CD4-positive, alpha-beta T cell treated with Interleukin-15 for 4 hours (primary cell): ENCODE results near the gene NEDD4L.
"Not testable (repeated sequence)": the region's sequence is repeated elsewhere in the genome, so short reads cannot be mapped to it uniquely, and the experiment has no call there.

Source experiments
- DNase-seq: peaks from one replicate; pipeline ENCODE4 v3.0.0-alpha.2; 2020; ENCODE audit warnings: low spot score

Gene NEDD4L

DNA sequence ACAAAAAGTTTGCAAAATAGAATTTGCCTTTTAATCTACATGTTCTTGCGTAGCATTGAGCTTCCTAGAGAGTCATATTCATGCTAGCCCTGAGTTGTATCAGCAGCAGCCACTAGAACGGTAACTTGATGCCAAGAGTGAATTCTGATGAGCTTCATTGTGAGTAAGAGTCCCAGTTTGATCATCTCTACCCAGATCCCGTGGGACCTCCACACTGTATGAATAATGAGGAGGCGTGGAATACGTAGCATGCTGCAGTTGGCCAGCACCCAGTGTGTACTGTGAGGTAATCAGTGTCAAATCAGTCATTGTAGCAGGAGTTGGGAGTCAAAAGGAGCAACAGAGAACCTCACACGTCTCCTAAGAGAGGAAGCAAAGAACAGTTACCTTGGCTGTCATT lies 197.9 kb downstream of the NEDD4L start:
- DNase-seq, result no peak

DNA sequence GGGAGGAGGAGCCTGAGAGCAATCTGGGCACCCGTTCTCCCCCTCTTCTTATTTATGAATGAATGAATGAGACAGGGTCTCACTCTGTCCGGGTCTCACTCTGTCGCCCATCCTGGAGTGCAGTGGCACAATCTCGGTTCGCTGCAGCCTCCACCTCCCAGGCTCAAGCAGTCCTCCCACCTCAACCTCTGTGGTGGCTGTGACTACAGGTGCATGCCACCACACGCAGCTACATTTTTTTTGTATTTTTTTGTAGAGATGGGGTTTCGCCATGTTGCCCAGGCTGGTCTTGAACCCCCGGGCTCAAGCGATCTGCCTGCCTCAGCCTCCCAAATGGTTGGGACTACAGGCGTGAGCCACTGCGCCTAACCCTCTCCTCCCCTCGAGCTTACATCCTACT lies 198.4 kb downstream of the NEDD4L start:
- no peak for DNase-seq

DNA sequence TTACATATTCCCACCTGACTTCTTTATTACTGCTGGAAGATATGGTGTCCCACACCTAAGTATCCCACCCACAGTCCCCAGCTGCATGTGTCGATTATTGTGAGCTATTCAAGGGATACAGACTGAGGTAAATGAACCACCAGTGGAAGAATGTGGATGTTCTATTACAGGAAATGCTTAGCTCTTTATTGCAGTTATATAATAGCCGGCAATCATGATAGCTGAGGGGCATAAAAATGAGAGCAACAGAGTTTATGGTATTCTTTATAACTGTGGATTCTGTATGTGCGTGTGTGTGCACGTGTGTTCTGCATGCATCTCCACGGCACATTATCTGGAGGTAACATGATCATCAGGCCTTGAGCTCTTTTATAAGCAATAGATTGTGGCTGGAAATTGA lies 198.9 kb downstream of the NEDD4L start:
- no peak for DNase-seq

DNA sequence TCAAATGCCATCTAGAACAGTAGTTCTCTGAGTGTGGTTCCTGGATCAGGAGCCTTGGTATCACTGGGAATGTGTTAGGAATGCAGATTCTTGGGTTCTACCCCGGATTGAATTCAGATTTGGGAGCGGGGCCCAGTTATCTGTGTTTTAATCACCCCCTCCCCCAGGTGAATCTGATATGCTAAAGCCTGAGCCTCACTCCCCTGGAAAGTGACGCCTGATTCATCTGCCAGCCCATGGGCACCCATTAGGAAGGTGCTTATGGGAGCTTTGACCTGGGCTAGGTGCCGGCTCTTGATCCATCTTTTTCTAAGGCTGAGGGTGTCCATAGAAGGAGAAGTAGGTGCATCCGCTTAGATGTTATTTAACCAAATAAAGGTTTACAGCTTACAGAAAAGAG lies 199.4 kb downstream of the NEDD4L start:
- no peak for DNase-seq

DNA sequence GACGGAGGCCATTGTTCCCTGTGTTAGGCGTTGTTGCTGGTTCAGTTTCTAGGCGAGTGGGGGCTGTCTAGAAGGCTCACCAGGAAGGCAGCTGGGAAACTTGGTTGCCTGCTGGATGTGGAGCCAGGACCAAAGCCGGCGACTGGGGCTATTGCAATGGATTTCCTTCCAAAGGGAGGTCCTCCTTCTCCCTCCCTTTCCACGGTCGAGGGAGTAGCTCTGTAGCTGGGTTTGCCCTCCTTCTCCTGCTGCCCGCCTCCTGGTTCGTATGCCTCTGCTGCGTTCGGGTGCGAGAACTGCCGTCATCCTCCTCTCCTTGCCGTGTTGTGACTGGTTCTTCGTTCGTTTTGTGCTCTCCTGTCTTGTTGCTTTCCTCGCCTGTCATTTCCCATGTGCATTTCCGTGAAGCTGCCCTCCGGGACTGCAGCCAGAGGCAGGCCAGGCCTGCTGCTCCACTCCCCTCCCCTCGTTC lies 203.4 kb downstream of the NEDD4L start:
- no peak for DNase-seq

DNA sequence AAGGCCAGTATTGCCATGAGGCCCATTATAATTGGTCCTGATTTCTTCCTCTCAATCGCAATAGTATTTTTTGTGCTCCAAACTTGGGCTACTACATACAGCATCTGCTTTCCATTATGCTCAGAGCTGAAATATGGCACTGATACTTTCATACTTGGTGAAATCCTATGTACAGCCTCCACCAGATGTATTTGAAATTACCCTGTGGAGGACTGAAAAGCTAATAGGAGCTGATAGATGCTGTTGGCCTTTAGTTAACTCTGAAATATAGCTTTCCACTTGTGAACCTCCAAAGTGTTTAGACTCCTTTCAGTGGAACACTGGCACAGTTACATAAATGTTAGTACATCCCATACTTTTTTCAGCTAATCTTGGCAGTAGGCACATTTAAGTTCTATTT lies 205.7 kb downstream of the NEDD4L start:
- no peak for DNase-seq

DNA sequence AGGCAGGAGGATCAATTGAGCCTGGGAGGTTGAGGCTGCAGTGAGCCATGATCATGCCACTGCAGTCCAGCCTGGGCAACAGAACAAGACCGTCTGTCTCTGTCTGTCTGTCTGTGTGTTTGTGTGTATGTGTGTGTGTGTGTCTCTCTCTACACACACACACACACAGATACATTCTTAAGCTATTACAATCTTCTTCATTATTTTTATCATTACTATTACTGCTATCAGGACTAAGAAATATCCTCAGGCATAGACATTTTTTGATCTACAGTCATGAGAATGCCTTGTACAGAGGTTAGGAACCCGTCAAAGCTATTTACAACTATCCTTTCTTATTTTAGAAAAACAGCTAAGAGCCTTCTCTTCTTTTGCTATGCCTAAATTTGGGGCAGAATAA lies 207.4 kb downstream of the NEDD4L start:
- no peak for DNase-seq

DNA sequence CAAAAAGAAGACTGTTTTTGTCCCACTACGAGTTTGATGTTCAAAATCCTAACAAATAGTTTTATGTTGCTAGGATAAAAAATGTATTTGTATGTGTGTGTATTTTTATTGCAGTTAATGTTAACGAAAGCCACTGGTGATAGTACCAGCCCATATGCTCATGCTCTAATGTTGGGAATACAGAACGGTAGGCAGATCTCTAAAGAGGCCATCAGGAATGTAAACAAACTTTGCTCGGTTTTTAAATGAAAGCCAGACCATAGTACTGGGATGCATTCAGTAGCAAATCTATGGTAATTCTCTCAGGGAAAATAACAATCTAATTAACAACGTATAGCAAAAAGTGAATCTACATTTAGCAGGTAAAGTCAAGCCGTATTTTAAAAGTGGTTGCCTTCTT lies 208.1 kb downstream of the NEDD4L start:
- DNase-seq, result no peak

DNA sequence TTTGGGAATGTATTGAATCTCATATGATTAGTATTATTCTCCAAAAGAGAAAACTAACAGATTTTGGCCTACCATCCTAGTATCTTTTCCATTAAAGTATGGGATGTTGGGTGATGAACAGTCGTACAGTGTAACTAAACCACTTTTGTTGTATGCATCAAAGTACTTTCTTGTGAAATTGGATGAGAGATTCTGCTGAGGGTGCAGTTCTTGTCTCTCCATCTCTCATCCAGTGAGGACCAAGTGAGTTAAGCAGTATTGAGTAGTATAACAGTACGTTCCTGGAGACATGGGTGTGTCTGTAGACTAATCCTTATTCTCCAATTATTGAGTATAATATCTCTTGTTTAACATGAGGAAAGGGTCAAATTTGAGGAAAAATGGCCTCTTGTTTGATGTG lies 209.3 kb downstream of the NEDD4L start:
- no peak for DNase-seq

DNA sequence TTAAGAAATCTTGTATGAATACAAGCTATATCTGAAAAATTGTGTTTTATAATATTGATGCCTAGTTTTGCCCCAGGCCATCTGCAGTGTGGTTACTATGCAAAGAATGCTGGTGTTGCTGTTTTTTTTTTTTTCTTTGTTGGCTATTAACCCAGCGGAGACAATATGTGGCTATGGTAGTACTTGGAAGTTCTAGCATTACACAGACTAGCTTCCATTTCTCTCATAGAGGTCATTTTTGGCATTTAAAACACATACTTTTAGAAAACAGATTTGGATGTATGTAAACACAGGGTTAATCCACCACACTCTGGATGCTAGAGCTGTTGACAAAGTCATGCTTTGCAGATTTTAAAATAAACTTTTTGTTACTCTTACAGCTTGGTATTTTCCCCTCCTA lies 209.8 kb downstream of the NEDD4L start:
- no peak for DNase-seq

DNA sequence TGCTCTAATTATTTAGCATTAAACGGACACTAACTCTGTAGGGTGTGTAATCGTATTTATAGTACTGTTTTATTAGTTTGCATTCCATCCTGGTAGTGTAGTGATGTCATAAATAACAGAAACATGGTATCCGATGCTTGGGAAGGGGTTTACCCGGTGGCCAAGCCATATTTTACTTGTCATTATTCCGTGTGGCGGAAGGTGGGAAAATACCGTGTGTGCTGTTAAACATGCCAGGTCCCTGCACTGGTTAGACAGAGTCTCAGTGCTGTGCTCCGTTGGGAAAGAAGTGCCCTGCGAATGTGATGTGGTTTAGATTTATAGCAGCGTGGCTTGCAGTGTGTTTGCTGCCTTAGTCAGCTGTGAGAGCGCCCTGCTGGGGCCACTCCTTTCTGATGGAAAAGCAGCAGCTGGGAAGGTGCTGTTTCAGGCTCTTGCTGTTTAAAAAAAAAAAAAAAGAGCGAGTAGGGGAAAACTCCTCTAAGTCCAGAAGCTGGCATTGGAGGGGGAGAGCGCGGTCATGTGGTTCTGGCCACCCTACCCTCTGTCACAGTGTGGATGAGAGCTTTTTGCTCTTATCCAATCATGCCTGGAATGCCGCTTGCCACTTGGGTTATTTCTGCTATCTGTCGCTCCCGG lies 211.0 kb downstream of the NEDD4L start:
- DNase-seq, result no peak

DNA sequence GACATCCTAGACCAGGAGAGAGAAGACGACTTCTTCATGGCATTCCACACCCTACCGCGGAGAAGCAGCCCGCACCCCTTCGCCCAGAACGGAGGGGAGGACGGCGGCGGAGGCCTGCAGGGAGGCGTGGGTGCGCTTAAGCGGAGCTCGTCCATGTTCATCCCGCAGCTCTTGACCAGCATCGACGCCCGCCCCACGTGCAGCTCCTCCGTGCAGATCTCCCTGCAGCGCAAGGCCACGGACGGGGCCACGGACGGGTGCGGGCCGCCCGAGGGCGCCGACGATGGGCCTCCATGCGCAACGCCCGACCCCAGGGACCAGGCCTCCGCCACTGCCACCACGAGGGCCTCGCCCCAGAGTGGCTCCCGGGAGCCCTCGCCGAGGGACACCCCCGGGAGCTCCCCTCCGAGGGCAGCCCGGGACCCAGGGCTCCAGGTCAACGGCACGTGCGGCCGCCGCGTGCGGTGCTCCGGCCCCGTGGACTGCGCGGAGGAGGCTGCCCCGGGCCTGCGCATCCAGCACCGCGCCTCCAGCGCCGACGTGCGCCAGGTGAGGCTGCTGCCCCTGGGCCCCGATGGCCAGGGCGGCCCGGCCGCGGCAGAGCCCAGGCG lies 211.8 kb downstream of the NEDD4L start:
- no peak for DNase-seq

DNA sequence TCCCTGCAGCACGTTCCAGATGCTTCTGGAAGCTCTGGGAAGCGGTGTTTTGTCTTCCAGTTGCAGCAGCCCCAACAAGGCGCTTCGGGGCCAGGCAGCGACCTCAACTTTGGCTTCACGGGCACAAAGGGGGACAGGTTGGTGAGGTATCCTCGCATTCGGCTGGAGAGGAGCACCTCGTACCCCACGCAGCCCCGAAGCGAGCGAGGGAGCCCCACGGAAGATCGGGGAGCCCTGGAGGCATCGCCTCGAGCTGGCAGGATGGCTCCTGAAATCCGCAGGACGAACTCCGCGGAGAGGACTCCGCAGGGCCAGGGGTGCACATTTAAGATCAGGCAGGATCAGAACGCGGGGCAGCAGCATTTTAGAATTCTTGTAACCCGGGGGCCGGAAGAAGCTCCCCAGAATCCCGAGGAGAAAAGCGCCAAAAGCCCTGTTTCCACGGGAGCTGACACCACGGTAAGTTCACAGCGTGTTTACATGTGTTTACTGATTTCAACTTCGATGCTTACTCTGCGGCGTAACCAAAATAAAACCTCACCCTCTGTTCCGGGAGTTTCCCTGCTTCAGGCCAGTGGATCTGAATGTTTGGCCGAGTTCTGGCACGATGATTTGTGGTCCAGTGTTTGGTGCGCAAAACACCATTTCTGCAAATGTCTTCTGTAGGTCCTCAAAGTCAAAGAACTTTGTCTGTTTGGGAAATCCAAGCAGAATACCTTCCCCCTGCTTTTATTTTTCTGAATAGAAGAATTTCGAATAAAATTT lies 212.5 kb downstream of the NEDD4L start:
- DNase-seq, result no peak

DNA sequence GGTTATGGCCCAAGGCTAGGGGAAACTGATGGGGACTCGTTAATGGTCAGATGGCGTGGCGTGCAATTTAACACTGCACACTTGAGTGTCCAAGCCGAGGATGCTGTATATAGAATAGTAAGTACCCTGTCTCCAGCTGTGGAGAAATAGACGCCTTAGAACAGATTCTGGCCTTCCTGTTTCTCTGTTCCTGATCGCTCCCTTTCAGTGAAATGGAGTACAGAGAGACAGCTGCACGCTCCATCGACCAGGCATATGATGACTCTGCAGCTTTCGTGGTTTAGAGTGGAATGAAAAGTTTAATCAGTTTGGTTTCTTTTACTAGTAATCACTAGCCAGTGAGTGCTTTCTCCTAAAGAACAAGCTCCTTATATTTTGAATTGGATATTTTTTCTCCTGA lies 213.4 kb downstream of the NEDD4L start:
- no peak for DNase-seq

DNA sequence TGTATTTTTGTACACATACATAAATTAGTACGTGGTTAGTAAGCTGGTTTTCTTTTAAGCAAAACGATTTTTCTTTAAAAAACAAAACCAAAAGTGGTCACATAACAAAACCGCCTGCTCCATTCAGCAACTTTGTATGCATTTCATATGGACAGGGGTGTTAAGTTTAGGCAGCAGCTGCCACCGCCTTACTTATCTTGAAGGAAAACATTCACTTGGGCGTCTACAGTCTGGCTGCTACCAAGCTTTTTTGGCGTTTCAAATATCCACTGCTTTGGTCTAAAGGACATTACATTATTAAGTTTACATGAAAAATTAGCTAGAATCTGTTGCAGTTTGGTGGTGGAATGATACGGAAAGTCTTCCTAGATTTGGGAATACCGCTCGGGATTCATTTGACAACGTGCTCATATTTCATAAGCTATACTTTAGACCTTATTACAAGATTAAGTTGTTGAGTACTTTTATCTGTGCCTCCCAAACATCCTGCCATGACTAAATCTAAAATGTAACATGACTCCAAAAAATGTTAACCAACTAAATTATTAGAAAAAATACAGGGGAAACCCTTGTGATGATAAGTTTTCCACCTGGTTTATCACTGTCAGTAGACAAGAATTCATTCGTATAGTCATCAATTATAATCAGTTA lies 214.8 kb downstream of the NEDD4L start:
- no peak for DNase-seq

DNA sequence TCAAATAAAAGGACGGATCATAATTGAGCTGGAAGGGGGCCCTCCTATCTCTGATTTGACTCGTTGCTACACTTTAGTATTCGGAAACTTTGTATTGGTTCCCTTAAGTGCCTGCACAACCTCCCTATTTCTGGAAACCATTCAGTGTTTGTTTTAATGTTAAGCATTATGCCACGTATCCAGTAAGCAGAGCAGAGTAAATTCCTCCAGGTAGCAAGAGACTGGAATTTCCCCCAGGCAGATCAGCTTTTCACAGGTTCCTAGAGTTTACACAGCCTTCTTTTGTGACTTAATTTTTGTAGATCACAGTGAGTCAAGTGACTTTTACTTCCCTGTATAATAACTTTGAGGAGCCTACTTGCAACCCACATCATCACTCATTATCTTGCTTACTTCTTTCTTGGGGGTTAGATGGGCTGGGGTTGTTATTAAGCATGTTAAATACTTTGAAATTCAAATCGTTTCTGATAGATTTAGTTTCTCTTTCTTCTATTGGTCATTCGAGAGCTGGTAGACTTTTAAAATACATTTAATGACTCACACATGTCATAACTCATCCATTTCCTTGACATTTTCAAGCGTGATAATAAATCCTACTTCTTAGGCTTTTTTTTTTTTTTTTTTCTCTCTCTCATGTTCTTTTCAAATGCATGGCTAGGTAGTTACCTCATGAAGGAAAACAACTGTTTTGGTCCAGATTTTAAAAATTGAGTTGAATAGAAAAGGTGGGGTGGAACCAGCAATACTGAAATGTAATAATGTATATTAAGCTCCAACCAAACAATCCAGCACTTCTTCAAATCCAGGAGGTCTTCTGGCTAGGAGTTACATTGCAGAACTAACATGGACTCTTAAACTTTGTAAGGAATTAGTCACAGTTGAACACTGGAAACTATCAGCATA lies 219.3 kb downstream of the NEDD4L start:
- peak; percentile 12 for DNase-seq

DNA sequence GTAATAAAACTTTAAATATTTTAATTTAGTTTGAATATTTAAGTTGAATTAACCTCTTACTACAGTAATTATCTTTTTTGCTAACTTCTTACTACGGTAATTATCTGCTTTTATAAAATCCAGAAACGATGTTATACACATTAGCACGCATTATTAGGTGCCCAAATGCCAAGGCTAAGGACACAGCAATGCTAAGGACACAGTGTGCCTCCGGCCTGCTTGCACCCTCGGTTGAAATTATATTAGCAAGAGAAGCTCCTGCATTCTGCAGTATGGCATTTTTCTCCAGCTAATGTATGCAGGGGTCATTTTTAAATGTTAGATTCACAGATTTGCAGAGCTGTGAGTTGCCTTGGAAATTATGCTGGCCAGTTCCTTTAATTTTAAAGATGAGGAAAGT lies 220.0 kb downstream of the NEDD4L start:
- DNase-seq, result no peak

DNA sequence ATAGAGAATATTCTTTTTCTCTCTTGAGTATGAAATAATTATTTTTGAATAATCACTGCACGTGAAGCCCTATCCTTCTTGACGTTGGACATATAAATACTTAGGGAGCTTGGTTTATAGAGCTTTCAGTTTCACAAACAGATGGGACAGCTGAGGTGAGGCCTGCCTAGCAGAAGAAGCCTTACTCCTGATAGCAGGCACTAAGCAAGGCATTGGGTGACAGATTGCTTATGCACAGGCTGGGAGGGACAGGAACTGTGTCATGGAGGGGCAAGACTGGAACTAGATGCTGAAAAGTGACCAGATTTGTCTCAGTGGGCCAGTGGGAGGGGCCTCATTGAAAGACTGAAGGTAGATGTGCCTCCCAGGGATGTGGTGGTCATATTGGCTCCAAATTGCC lies 220.8 kb downstream of the NEDD4L start:
- DNase-seq, result no peak

DNA sequence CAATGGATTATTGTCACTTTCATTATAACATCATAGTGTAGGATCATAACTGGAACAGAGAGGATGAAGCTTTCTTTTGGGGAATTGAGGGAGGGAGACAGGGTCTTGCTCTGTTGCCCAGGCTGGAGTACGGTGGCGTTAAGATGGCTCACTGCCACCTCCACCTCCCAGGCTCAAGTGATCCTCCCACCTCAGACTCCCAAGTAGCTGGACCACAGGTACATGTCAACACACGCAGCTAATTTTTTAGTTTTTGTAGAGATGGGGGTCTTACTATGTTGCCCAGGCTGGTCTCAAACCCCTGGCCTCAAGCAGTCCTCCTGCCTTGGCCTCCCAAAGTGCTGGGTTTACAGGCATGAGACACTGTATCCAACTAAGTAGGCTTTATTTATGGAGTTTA lies 221.5 kb downstream of the NEDD4L start:
- not testable (repeated sequence) for DNase-seq

DNA sequence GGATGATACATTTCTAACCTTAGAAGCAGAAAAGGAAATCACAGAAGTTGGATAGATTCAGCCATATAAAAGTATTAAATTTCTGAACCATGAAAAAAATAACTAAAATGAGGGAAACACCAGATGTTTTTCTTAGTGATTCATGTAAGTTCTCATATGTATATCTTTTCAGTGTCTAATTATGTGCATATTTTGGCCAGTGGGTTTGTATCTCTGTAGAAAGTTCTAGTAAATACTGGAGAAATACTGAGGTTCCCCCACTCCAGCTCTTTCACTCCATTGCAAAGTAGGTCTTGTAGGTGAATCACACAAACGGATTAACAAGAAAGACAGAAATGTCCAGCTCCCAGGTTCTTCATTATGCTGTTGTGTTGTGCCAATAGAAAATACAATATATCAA lies 222.3 kb downstream of the NEDD4L start:
- DNase-seq, result no peak

DNA sequence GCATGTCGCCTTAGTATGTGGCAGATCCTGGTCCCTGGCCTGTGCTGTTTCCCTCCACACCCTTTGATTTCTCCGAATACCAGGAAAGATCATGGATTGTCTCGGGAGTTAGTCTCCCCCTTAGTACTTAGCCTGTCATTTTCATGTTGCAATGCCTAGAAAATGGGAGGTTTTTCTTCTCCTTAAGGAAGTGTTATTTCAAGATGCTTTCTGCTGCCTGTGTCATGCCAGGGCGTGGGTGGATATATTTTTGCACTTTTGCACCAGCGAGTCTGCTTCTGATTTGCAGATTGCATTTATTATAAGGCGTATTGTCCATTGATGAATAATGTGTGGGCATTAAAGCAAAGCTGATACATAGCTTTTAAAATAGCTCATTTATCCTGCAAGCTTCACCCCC lies 223.5 kb downstream of the NEDD4L start:
- DNase-seq, result no peak

DNA sequence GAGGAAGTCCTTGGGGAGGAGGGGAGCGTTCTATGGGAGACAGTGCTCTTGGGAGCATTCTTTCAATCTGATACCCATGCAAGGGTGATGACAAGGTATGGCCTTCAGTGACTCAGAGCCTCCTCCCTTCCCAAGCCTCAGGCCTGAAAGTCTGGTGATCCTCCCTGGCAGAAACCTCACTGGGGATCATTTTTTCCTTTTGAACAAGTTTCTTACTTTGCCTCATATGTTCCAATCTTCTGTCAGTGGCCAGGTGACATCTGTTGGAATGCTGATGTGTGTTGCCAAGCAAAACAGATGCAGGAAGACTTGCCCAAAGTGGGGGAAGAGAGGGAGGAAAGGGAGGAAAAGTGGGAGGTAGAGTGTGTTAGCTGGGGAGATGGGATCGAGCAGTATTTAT lies 224.8 kb downstream of the NEDD4L start:
- no peak for DNase-seq
